SKM-1 treated with dmso at 0.1 percent for 144 hours (cell line): ENCODE results near the gene PPARA.

Source experiments
- DNase-seq: peaks from one replicate; lab custom pipeline; 2025; ENCODE audit not compliant: unreplicated experiment; lab: John Stamatoyannopoulos, UW

PPARA gene

GRCh38 chr22:46202897-46203600, 52.7 kb downstream of the PPARA start:
- no peak for DNase-seq

DNA sequence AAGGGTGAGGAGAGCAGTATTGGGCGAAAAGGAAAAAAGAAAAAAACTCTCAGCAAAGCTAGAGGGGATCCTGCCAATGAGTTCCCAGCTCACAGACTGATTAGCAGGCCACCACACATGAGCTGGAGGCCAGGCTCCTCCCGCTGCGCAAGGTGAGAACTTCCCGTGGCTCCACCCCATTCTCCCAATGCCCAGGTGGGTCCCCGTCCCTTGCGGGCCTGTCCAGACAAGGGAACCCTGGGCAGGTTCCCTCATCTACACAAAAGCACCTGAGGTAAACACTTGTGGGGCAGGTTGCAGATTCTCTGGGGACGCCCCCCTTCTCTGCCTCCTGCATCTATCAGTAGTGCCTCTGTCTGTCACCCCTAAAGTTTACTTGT, 53.3 kb downstream of the PPARA start:
- no peak for DNase-seq

DNA sequence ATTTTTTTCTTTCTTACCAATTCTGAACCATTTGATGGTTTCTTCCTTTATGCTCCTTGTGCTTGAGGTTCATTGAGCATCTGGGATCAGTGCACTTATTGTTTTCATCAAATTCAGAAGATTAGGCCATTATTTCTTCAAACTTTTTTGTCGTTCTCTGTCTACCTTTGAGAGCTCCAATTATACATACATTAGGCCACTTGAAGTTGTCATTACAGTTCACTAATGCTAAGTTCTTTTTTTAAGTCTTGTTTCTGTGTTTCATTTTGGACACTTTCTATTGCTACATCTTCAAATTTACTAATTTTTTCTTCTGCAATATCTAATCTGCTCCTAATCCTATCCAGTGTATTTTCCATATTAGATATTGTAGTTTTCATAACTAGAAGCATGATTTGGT, 58.9 kb downstream of the PPARA start:
- no peak for DNase-seq

GRCh38 chr22:46212195-46212594, 61.9 kb downstream of the PPARA start:
- no peak for DNase-seq

DNA sequence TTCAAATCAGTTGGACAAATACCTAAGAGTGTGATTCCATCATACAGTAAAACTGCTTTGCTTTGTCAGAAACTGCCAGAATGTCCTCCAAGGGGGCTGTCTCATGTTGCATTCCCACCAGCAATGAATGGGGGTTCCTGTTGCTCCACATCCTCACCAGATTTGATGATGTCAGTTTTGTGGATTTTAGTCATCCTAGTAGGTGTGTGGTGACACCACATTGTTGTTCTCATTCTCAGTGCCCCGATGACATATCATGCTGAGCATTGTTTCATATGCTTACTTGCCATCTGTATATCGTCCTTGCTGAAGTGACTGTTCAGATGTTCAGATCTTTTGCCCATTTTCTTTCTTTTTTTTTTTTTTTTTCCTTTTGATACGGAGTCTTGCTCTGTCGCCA, 62.7 kb downstream of the PPARA start:
- DNase-seq, result no peak

- DNase-seq, result no peak
These were observed 63.8 kb downstream of the PPARA start for GRCh38 chr22:46214149-46214548.

DNA sequence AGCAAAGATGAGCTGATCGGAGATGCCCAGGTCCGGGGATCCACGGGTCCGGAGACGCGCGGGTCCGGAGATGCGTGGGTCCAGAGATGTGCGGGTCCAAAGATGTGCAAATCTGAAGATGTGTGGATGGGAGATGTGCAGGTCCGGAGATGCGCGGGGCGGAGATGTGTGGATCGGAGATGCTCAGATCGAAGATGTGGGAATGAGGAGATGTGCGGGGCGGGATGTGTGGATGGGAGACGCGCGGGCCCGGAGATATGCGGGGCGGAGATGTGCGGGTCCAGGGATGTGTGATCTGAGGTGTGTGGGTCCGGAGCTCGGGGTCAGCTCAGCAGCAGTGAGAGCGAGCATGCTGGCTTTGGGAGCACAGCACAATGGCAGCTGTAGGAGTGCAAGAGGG, 64.3 kb downstream of the PPARA start:
- DNase-seq, result no peak

DNA sequence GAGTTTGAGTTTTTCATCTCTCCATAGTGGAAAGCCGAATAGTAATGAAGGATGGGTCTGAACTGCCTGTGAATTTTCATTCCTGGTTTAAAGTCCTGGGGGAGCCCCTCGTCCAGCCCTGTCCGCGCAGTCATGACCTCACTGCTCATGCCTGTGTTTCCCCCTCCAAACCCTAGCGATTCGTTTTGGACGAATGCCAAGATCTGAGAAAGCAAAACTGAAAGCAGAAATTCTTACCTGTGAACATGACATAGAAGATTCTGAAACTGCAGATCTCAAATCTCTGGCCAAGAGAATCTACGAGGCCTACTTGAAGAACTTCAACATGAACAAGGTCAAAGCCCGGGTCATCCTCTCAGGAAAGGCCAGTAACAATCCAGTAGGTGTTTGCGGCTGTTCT, 69.3 kb downstream of the PPARA start:
- DNase-seq, result no peak

- DNase-seq, result no peak
These were observed 70.6 kb downstream of the PPARA start for GRCh38 chr22:46220921-46221320.

GRCh38 chr22:46224044-46224897, 73.9 kb downstream of the PPARA start:
- DNase-seq, result no peak

- no peak for DNase-seq
These were observed 74.6 kb downstream of the PPARA start for GRCh38 chr22:46224898-46225290.

DNA sequence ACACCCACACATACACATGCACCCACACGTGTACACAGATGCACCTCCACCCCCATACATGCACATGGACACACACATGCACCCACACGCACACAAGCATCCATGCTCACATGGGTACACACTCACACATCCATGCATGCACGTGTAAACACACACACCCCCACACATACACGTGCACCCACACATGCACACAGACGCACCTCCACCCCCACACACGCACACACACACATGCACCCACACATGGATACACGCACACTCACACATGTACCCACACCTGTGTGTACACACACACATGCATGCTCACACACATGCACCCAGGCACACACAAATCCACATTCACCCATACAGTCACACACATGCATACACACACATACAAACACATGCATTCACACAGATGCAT, 75.3 kb downstream of the PPARA start:
- no peak for DNase-seq

DNA sequence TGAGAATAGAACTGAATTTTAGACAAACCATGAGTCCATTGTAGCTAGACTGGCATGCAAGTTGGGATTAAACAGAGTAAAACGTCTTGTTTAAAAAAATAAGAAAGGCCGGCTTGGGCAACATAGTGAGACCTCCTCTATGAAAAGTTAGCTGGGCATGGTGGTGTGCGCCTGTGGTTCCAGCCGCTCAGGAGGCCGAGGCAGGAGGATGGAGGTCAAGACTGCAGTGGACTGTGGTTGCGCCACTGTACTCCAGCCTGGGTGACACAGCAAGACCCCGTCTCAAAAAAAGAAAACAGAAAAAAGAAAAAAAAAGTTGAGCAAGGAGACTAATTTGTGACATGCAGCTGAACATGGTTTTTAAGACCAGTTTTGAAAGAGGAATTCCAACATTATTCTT, 76.3 kb downstream of the PPARA start:
- no peak for DNase-seq

DNA sequence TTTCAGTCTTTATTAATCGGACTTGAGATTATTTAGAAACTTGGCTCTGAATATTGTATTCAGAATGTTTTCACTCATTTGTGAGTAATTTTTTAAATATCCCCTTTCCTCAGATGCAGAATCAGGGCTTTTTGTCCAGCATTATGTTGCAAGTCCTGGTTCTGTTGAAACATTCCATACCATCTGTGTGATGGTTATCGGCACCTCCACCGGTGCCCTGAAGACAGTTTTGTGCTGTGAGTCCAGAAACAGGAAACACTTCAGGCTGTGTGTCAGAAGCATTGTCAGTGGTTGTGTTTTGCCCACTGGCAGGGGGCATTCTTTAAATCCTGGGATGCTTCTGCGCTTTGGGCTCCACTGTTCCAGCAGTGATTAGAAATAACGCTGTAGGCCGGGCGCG, 79.4 kb downstream of the PPARA start:
- no peak for DNase-seq

DNA sequence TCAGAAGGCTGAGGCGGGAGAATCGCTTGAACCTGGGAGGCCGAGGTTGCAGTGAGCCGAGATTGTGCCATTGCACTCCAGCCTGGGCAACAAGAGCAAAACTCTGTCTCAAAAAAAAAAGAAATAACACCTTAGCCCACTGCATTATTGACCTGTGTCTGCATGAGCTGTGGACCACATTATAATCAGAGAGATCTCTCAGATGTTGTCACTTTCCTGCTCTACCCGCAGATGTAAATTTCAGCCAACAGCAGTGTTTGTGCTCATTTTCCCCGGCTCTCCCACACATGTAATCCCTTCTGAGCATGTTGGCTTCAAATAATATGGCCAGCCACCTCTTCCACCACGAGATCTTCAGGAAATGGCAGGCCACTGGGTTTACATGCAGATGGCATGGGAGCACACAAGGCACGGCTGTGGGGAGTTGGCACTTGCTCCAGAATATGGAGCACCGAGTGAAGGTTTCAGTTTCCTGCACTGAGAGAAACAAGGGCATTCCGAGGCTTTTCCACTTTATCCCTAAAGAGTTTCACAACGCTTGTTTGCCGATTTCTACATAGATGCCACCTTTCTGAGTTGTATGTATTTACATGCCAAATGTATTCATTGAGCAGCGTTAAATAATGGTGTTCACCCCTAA, 80.1 kb downstream of the PPARA start:
- no peak for DNase-seq

DNA sequence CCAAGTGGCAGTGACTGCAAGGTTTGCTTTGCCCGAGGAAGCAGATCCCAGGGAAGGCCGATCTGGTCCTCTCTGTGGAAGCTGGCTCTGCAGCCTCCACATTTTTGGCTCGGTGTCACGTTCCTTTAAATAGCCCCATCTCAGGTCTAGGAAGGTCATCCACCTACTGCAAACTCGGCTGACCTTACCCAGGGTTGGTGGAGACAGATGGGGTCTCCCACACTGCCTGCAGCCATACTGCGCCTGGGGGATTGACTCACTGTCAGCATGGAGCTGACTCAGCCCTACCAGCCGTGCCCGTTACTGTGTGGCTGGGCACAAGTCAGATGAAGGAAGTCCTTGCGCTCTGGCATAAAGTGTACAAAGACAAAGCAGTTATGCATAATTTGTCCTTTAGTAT, 82.9 kb downstream of the PPARA start:
- DNase-seq, result no peak

GRCh38 chr22:46234969-46235368, 84.6 kb downstream of the PPARA start:
- DNase-seq, result no peak

DNA sequence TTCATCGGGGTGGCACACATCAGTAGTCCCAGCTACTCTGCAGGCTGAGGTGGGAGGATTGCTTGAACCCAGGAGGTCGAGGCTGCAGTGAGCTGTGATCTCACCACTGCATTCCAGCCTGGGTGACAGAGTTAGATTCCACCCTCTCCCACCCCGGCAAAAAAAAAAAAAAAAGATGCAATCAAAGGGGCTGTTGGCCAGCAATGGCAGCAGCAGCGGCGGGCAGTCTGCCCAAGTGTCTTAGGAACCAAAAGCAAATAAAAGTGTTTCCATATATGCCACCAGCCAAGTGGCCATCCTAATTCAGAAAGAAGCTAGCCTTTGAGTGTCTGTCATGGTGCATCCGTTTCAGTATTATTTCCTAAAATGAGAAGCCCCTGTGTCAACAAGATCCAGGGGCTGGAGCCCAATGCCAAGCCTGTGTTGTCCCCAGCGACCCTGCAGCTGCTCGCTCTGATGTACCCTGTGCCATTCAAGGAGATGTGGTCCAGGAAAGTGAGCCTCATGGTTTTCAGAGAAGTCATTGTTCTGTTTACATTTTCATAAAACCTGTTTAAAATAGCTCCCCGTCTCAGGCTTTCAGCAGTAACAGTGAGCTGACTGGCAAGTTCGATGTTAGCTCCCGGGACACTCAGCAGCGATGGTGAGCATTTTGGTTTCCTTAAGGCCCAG, 87.3 kb downstream of the PPARA start:
- no peak for DNase-seq

DNA sequence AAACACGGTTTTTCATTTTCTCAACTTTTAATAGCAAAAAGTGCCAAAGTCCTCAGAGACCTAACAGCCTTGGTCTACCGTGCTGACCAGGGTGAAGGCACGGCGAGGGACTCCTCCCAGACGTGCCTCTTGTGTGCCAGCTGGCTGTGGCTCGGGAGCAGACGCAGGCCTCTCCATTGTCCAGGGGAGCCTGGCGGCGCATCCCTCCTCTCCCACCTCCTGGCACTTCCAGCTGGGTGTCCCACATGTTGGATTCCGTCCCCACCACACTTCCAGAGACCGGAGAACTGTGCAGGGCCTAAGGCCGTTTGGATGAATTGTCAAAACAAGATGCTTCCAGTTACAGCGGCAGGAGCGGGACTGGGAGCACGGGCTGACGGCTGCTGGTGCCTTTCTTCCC, 88.2 kb downstream of the PPARA start:
- no peak for DNase-seq

DNA sequence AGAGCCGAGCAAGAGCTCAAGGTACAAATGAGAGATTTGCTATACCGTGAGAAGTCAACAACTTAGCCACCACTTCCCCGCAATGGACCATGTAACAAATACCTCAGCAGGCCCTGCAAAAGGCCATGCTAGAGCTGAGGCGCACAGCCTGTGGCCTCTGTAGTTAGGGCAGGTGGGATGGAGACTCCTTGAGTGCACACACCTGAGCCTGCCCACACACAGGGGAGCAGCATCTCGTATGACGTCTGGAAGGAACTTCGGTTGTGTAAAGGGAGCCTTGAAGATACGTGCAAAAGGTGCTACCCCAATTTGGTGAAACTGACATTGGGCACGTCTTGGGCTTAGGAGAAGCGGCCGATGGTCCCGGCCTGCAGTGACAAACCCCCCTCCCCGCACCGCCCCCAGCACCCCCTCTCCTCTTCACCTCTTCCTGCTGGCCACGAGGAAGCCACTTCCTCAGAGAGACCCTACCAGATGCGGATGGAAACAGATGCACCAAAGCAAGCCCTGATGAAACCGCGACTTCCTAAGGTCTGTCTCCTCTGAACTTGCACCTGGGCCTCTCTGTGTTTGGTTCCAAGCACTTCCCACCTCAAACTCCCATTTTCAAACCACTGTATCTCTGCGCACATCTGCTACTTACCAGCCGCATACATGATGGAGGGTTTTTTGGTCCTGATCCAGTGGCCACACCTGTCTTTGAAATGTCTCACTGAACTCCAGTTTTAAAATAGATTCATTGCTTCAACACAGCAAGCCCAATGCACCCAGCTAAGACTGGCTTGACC, 89.1 kb downstream of the PPARA start:
- DNase-seq, result no peak

DNA sequence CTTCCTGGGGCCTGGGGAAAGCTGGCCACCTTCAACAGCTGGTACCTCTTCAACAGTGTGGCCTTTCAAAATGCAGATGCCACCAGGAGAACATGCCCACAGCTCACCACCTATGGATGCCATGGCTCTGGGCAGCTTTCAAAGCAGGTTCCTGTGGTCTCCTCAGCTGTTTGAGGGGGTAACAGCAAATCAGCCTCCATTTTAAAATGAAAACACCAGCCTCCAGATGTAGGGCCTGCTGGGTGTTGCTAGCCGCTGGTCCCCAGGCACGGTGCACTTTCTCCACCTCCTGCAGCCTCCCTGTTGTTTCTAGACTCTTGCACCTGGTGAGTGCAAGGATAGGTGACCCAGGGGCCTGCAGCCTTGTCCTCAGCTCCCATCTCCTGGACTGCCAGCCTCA, 89.7 kb downstream of the PPARA start:
- DNase-seq, result no peak
